Right atrium auricular region (tissue), 2 donors: ENCODE data around the gene KLK6. TPM values are rescaled to one million over a fixed set of nuclear protein-coding genes. Genes with fewer than 3 reads are reported as not detected.

ENCODE experiments used
- DNase-seq: peaks from one replicate; pipeline ENCODE4 v3.0.0-alpha.2; 2019; ENCODE audit warnings: low spot score
- H3K27ac ChIP-seq, 2 donors: fragments of 200-600 bp; sonication (generic); 1 replicate in 1 of 2; 2 replicates in 1 of 2; pipeline ENCODE4 v1.5.1; 2016 to 2019
- H3K27me3 ChIP-seq, 2 donors: fragments of 200-600 bp; sonication (generic); one replicate each; pipeline versions ENCODE4 v1.5.1 to v1.6.0; 2017 to 2019
- H3K36me3 ChIP-seq: fragments of 200-600 bp; sonication (generic); one replicate; pipeline ENCODE4 v1.5.1; 2016
- H3K4me1 ChIP-seq, 2 donors: fragments of 200-600 bp; sonication (generic); one replicate each; pipeline versions ENCODE4 v1.5.1 to v1.6.0; 2017 to 2019
- H3K4me3 ChIP-seq, 2 donors: fragments of 200-600 bp; sonication (generic); 1 replicate in 1 of 2; 2 replicates in 1 of 2; pipeline ENCODE4 v1.5.1; 2017 to 2019; ENCODE audit warnings: mild to moderate bottlenecking in 1 of 2, moderate library complexity in 1 of 2
- H3K9me3 ChIP-seq, 2 donors: fragments of 200-600 bp; sonication (generic); one replicate each; pipeline ENCODE4 v1.5.1; 2019
- CTCF ChIP-seq, 2 donors: fragments of 200-600 bp; sonication (generic); IDR thresholded peaks; one replicate each; pipeline ENCODE4 v1.5.1; 2019; ENCODE audit warnings: antibody characterized with exemption in 2 of 2
- total RNA-seq, 2 donors: library from RNA; depleted of rRNA; stranded (reverse); fragments of >200 nt; gene quantifications; one replicate each; pipeline ENCODE4 v1.1.0, GENCODE V29; 2016

KLK6 gene
- total RNA-seq, 2 donors from 2014 or later, result not detected

GRCh38 chr19:50983625-50984292 is 14.4 kb upstream of the KLK6 start, which contains the start of gene KLK7:
Gene KLK7 (minus strand): TSS chr19:50983917. CDS start chr19:50982399, 1,518 bp downstream.
- no peaks in the 10 kb centered on the region for H3K27me3 ChIP-seq

GRCh38 chr19:50982186-50982585 is 12.8 kb upstream of the KLK6 start:
- Histone ChIP-seq H3K4me1 (no peaks in the 10 kb centered on the region), H3K27ac (no peak overlapping the region), H3K27me3 (no peaks in the 10 kb centered on the region), H3K9me3 (no peaks in the 10 kb centered on the region), H3K36me3 (no peaks in the 10 kb centered on the region), H3K4me3 (no peak overlapping the region)
- TF ChIP-seq CTCF (IDR thresholded peaks at IDR 0.05), result no peak
- no peak for DNase-seq

More at GRCh38 chr19:50983625-50984292, 14.4 kb upstream of the KLK6 start, which contains the start of gene KLK7:
- DNase-seq, result no peak
- Histone ChIP-seq H3K27ac (no peak within 1 kb of the TSS), H3K9me3 (no peaks in the 10 kb centered on the region), H3K36me3 (no peaks in the 10 kb centered on the region), H3K4me1 (no peaks in the 10 kb centered on the region), H3K4me3 (no peak within 1 kb of the TSS)
- TF ChIP-seq CTCF (IDR thresholded peaks at IDR 0.05), result no peak

- no peaks in the 10 kb centered on the region for H3K27me3 ChIP-seq
- H3K4me3 ChIP-seq, result no peak overlapping the region
- H3K27ac ChIP-seq, result no peak overlapping the region
- no peaks in the 10 kb centered on the region for H3K9me3 ChIP-seq
- H3K4me1 ChIP-seq, result no peaks in the 10 kb centered on the region
- no peak for TF ChIP-seq CTCF (IDR thresholded peaks at IDR 0.05)
- DNase-seq, result no peak
- H3K36me3 ChIP-seq, result no peaks in the 10 kb centered on the region
Measured at GRCh38 chr19:50981587-50982146, 12.3 kb upstream of the KLK6 start.

GRCh38 chr19:50980208-50980607 is 10.8 kb upstream of the KLK6 start:
- TF ChIP-seq CTCF (IDR thresholded peaks at IDR 0.05), result no peak
- Histone ChIP-seq H3K27me3 (no peaks in the 10 kb centered on the region), H3K4me1 (no peaks in the 10 kb centered on the region), H3K9me3 (no peaks in the 10 kb centered on the region), H3K36me3 (no peaks in the 10 kb centered on the region), H3K4me3 (no peak overlapping the region), H3K27ac (no peak overlapping the region)
- no peak for DNase-seq

GRCh38 chr19:50979758-50980157 is 10.4 kb upstream of the KLK6 start:
- Histone ChIP-seq H3K27ac (no peak overlapping the region), H3K4me1 (no peaks in the 10 kb centered on the region), H3K36me3 (no peaks in the 10 kb centered on the region), H3K27me3 (no peaks in the 10 kb centered on the region), H3K9me3 (no peaks in the 10 kb centered on the region), H3K4me3 (no peak overlapping the region)
- DNase-seq, result no peak
- TF ChIP-seq CTCF (IDR thresholded peaks at IDR 0.05), result no peak
